ENCODE results near the gene RPLP1.

DNA sequence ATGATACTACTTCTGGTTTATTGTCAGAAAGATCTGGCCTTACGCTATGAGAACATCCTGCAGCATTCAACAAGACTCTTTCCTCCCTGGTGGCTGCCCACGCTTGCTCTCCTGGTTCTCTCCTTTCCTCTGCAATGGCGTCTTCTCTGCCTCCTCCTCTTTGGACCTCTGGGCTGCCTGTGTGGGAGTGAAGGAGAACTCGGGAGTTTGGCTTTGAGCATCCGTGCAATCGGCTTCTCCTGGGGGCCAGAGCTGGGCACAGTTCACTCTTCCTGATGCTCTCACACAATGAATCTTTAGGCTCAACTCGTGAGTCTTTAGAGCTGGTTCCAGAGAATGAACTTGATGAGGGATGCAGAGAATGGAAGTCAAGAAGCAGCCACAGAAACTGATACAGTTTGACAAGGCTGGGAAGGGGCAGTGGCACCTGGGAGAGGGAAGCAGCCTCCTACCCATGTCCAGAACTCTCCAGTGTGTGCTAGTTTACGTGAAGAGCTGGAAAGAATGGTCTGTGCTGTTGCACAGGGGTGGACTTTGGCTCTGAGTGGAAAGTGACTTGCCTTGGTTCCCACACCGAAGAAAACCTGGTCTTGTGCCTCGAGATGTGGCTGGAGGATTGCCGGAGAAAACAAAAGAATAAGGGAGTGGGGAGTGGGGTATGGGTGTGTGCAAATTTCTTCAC, 37.9 kb downstream of the RPLP1 start:
- TF ChIP-seq POLR2AphosphoS5 (IDR thresholded peaks at IDR 0.05), result no peak
- TF ChIP-seq, protein P1, sequence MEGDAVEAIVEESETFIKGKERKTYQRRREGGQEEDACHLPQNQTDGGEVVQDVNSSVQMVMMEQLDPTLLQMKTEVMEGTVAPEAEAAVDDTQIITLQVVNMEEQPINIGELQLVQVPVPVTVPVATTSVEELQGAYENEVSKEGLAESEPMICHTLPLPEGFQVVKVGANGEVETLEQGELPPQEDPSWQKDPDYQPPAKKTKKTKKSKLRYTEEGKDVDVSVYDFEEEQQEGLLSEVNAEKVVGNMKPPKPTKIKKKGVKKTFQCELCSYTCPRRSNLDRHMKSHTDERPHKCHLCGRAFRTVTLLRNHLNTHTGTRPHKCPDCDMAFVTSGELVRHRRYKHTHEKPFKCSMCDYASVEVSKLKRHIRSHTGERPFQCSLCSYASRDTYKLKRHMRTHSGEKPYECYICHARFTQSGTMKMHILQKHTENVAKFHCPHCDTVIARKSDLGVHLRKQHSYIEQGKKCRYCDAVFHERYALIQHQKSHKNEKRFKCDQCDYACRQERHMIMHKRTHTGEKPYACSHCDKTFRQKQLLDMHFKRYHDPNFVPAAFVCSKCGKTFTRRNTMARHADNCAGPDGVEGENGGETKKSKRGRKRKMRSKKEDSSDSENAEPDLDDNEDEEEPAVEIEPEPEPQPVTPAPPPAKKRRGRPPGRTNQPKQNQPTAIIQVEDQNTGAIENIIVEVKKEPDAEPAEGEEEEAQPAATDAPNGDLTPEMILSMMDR (IDR thresholded peaks at IDR 0.05), result no peak
